ENCODE data around the gene SPG11.

SPG11 gene

GRCh38 chr15:44623178-44623577 lies 40.3 kb downstream of the SPG11 start:
- DNase-seq (ENCODE audit: low read depth), result no peak

- DNase-seq (ENCODE audit: low read depth), result no peak
Measured at GRCh38 chr15:44620081-44620480, 43.4 kb downstream of the SPG11 start.

GRCh38 chr15:44616974-44617373 lies 46.5 kb downstream of the SPG11 start:
- no peak for DNase-seq (ENCODE audit: low read depth)

DNA sequence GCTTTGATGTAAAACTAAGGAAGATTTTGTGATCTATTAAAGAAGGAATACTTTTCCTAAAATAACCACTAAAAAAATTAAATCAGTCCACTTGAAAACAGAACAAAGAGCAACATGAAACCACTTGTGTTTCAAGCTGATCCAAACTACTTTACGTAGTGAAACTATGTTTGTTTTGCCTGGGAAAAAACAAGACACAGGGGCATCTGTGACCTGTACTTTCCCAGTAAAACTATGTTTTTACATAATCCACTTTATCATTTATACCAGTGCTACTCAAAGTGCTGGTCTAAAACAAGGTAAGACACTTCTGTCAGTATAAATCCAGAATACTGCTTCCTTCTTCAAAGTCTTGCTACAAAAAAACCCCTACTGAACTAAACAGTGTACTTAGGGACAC lies 56.7 kb downstream of the SPG11 start:
- no peak for DNase-seq (ENCODE audit: low read depth)

DNA sequence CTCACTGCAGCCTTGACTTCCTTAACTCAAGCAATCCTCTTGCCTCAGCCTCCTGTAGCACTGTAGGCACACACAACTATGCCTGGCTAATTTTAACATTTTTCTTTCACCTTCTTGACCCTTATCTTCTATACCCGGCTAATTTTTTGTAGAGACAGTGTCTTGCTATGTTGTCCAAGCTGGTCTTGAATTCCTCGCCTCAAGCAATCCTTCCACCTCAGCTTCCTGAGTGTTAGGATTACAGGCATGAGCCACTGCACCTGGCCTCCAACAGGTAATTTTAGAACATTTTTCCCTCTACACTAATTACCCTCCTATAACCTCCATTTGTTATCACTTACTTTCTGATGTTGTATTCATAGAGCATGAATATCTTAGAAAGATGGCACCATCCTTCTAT lies 60.3 kb downstream of the SPG11 start:
- DNase-seq (ENCODE audit: low read depth), result no peak

GRCh38 chr15:44598892-44599291 lies 64.6 kb downstream of the SPG11 start:
- no peak for DNase-seq (ENCODE audit: low read depth)

DNA sequence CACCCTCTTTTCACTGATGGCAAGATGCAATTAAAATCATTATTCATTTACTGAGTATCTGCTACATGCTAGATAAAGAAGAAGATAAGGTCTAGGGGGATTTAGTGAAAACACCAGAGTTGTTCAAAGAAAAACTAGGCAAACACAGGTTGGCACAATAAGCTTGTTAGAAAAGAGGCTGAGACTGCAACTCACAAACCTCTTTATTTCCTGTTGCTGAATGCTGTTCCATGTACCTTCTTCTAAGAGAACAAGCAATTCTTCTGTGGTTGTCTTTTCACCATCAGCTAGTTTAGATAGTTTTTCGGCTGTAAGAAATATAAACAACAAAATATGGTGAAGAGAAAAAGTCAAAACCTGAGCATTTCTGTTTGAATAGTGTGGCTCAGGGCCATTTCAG lies 65.4 kb downstream of the SPG11 start:
- DNase-seq (ENCODE audit: low read depth), result no peak

DNA sequence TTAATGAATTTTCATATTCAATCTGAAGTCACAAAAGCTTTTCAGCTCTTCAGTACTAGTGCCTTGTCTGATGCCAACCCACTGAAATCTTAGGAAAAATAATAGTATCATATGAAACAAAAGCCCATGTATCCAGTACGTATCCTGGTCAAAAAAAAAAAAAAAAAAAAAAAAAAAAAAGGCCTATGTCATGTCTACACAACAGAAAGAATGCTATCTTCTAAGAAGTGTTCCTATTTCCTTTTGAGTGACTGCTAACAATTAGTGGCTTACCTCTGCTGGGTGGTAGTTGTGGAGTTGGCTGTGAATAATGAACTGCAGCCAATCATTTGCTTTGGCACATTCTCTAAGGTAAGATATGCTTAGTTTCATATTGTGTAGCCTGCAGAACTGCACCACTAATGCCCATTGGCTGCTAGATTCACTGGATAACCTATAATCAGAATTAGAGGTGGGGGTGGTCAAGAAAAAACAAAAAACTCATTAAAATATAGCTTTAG lies 66.9 kb downstream of the SPG11 start:
- no peak for DNase-seq (ENCODE audit: low read depth)

DNA sequence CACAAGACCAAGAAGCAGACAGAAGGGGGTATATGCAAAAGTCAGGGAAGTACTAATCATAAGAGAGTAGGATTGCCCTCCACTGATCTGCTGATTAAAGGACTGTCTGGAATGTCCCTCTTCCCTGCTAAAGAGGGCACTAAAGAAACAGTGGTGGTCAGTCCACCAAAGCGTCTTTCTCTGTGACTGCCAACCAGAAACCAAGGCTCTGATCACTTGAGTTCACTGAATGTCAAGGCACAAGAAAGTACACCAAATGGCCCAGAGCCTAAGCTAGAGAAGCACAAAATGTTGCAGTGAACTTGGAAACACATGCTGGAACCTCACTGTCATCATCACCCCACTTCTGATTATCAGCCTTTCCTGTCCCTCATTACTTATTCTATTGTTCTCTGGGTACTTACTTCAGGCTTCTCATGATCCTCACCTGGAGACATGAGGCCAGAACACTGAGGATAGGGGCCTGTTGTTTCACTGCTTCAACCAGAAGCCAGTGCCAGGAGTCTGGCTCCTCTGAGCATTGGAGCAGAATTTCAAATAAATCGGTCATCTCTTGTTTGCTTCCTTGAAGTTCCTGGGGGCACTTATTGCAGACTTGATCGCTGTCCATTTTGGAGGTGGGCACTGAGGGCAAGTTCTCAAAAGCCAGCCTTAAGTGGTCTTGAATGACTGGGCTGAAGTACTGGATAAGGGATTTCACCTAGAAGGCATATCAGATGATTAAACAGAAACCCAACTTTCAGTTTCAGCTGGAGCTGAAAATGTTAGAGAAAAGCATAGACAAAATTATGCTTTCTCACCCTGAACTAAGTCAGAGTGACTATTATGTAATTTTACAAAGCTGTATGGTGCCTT lies 67.6 kb downstream of the SPG11 start:
- no peak for DNase-seq (ENCODE audit: low read depth)

DNA sequence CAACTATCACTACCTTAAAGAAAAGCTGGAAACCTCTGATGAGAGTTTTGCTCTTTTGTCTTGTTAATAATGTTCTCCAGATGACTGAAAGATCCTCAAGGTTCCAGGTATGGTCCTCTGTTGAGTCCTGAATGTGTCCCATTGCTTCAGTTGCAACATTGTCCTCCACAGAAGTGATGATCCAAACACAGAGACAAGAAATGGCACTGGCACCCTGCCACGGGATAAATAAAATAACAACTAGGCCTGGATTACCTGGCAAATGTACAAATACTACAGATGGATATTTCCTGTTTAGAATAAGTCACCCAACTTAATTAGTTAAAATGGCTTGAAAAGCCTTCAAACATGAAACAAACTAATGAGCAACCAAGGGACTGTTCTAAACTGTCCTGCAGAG lies 68.2 kb downstream of the SPG11 start:
- no peak for DNase-seq (ENCODE audit: low read depth)

DNA sequence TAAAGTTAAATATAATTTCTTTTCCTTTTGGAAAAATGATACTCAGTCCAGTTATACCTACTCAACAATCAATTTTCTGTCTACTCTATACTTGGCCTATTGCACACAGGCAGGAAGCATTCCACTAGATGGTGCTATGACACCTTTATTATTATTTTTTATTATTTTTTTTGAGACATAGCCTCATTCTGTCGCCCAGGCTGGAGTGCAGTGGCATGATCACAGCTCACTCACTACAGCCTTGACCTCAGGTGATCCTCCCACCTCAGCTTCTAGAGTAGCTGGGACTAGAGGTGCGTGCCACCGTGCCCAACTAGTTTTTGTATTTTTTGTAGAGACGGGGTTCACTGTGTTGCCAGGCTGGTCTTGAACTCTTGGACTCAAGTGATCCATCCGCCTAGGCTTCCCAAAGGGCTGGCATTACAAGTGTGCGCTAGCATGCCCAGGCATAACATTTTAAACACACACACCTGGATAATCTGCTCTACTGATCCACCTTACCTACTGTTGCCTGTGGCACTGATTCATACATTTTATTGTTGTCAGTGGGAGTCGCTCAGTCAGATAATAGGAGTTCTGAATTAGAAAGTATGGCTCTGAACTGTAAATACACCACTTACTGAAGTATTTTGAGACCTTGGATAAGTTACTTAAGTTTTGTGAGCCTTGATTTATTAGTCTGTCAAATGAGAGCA lies 70.3 kb downstream of the SPG11 start:
- DNase-seq (ENCODE audit: low read depth), result no peak

DNA sequence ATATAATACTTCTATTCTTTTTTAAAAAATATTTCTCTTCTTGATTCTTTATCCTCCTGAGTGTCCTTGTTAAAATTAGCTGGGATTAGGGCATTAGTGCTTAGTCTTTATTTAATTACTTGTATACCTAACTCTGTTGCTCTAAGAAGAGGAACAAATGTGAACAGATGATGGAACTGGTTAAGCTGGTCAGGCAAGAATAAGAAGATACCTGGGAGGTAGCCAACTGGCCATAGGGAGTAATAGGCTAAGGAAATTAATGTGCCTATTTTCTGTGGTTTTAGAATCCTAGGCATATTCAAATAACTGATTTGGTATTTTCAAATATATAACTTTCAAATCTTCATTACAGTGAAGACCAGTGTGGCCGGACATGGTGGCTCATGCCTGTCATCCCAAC lies 72.1 kb downstream of the SPG11 start:
- no peak for DNase-seq (ENCODE audit: low read depth)

DNA sequence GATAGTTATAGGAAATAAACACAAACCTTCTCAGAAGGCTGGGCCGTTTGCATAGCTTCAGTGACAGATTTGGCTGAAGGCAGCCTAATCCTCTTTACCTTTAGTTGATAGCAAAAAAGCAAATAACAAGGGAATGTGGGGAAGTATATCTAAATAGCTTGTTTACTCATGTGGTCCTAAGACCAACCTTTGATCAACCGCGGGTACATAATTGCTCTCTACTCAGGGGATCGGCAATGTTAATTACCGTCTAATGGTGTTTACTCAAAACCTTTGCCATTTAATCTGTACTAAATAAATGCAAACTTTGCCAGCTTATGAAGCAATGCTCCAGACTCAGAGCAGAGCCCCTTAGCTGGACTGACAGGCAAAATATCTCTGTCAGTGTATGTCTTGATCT lies 74.9 kb downstream of the SPG11 start:
- DNase-seq (ENCODE audit: low read depth), result no peak

- DNase-seq (ENCODE audit: low read depth), result no peak
Measured at GRCh38 chr15:44585633-44586032, 77.8 kb downstream of the SPG11 start.

DNA sequence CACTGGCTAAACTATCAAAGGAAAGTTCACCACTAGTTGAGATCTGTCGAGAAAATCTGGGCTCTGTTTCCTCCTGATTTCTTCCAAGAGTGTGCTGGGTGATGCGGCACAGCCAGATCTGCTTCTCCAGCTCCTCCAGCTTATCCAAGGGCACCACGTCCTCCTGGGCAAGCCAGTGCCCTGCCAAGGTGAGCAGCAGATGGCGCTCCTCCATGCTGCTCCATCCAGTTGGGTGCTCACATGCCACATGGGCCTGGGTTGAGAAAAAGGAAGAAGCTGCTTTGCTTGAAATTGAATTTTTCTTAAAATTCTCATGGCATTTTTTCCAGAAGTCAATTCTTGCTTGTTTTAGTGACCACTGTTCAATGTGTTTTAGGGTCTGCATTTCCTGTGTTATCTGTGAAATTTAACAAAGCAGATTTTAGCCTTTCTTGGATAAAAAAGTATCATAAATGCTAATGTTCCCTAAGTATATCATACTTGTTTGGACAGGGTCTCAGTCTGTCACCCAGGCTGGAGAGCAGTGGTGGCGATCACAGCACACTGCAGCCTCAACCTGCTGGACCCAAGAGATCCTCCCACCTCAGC lies 79.2 kb downstream of the SPG11 start:
- no peak for DNase-seq (ENCODE audit: low read depth)

DNA sequence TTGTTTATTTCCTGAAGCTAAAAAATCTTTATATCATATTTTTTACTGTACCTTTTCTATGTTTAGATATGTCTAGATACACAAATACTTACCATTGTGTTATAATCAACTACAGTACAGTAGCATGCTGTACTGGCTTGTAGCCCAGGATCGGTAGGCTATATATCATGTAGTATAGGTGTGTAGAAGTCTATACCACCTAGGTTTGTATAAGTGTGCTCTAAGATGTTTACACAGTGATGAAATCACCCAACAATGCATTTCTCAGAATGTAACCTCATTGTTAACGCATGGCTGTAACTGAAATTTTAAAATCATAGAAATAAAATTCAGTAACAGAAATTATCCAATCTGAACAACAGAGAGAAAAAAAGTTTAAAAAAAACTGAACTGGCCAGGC lies 83.4 kb downstream of the SPG11 start:
- DNase-seq (ENCODE audit: low read depth), result no peak

- no peak for DNase-seq (ENCODE audit: low read depth)
Measured at GRCh38 chr15:44574734-44575133, 88.7 kb downstream of the SPG11 start.

DNA sequence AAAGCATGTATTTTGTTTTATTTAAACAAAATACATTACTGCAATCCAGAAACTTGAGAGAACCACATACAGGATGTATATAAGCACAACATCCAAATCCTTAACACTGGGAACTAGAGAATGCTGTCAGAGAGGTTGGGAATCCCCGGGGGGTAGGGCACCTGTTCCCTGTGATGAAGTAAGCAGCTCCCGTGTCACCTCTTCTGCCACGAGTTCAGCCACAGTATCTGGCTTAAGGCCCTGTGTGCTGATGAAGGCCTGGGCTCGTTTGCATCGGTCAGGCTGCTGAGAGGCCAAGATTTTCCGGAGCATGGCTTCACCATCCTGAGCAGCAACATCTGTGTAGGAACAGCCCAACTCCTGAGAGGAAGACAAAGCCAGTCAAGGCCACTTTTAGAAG lies 90.1 kb downstream of the SPG11 start:
- no peak for DNase-seq (ENCODE audit: low read depth)

GRCh38 chr15:44570361-44570760 lies 93.1 kb downstream of the SPG11 start:
- no peak for DNase-seq (ENCODE audit: low read depth)

DNA sequence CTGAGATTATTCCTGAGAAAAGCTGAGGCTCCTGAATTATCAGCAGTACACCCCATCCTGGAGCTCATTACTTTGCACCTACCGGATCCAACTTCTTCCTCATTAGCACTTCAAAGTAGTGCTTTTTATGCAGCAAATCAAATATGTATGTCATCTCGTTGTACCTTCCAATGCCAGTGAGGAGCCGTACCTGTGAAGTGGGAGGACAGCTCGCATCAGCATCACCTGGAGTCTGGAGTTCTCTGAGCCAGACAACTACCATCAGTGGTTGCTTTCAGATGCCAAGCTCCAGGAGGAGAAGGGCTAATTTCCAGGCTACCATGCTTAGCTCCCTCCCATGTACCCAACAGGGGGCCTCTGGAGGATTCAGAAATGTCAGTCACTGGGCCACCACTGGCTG lies 94.1 kb downstream of the SPG11 start:
- no peak for DNase-seq (ENCODE audit: low read depth)

GRCh38 chr15:44568338-44568737 lies 95.1 kb downstream of the SPG11 start:
- DNase-seq (ENCODE audit: low read depth), result no peak

DNA sequence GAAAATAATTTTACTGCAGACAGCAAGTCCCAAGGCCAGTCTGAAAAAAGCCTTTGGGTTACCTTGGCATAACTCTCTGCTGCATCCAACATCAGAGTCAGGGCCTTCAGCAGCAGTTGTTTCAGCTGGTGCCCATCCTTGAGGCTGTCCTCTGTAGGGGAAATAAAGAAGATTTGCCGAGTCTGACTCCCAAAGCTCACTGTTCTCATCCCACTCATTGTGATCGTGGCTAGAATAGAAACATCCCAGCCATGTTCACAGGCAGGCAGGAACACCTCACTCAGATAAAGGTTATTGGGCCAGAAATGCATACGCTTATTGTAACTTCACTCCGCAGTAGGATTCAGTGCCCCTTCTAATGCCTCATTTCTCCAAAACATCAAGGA lies 97.3 kb downstream of the SPG11 start:
- no peak for DNase-seq (ENCODE audit: low read depth)
